Lower leg skin (tissue), 3 donors: ENCODE results near the gene C1QTNF12.

Source experiments
- CTCF ChIP-seq, 3 donors: fragments of 450-650 bp; IDR thresholded peaks; one replicate each; pipeline ENCODE4 v1.5.1; 2016; ENCODE audit warnings: antibody characterized with exemption in 3 of 3, mild to moderate bottlenecking in 3 of 3, moderate library complexity in 2 of 3
- POLR2A ChIP-seq, 2 donors: fragments of 450-650 bp; IDR thresholded peaks; one replicate each; pipeline ENCODE4 v1.6.1; 2016 to 2017; ENCODE audit warnings: antibody characterized with exemption in 2 of 2, mild to moderate bottlenecking in 1 of 2, moderate library complexity in 1 of 2

GRCh38 chr1:1267488-1268283 lies 21.2 kb upstream of the C1QTNF12 start:
- TF ChIP-seq CTCF (IDR thresholded peaks at IDR 0.05) (no peak), POLR2A (IDR thresholded peaks at IDR 0.05) (no peak)
